Measurements from ENCODE around the gene ANKRD12.

- TF ChIP-seq CTCF (IDR thresholded peaks at IDR 0.05; ENCODE audit: insufficient read depth, low read length, poor library complexity, severe bottlenecking) = no peak
- TF ChIP-seq EZH2phosphoT487 (conservative IDR thresholded peaks at IDR 0.05; ENCODE audit: low read length) = no peak
Measured at GRCh38 chr18:9215221-9215933, 78.8 kb downstream of the ANKRD12 start.
